Measurements from ENCODE around the gene RGSL1.

Gene RGSL1

GRCh38 chr1:182588500-182589396, 138.8 kb downstream of the RGSL1 start, which contains the start of gene RNASEL:
RNASEL (minus strand) TSS chr1:182589256; CDS start chr1:182586806, 2,450 bp downstream.
- peak in 1 of 2 donors; percentile 54 for DNase-seq (ENCODE audit: low read depth in 2 of 2)

GRCh38 chr1:182589520-182589919, 139.6 kb downstream of the RGSL1 start:
- no peak for DNase-seq (ENCODE audit: low read depth in 2 of 2)

- no peak for DNase-seq (ENCODE audit: low read depth in 2 of 2)
Measured at GRCh38 chr1:182589931-182590330, 140.0 kb downstream of the RGSL1 start.

GRCh38 chr1:182595641-182596240, 145.8 kb downstream of the RGSL1 start:
- DNase-seq (ENCODE audit: low read depth in 2 of 2) = peak; percentile 56 to 67

GRCh38 chr1:182596934-182597333, 147.0 kb downstream of the RGSL1 start:
- no peak for DNase-seq (ENCODE audit: low read depth in 2 of 2)

- DNase-seq (ENCODE audit: low read depth in 2 of 2) = no peak
Measured at GRCh38 chr1:182598296-182598695, 148.3 kb downstream of the RGSL1 start.

GRCh38 chr1:182599339-182599738, 149.4 kb downstream of the RGSL1 start:
- DNase-seq (ENCODE audit: low read depth in 2 of 2) = no peak

GRCh38 chr1:182600036-182600713, 150.2 kb downstream of the RGSL1 start:
- DNase-seq (ENCODE audit: low read depth in 2 of 2) = no peak

GRCh38 chr1:182600745-182601415, 150.9 kb downstream of the RGSL1 start:
- no peak for DNase-seq (ENCODE audit: low read depth in 2 of 2)

- no peak for DNase-seq (ENCODE audit: low read depth in 2 of 2)
Measured at GRCh38 chr1:182601416-182601786, 151.5 kb downstream of the RGSL1 start.

- DNase-seq (ENCODE audit: low read depth in 2 of 2) = no peak
Measured at GRCh38 chr1:182601913-182602312, 152.0 kb downstream of the RGSL1 start.

GRCh38 chr1:182602935-182603645, 153.1 kb downstream of the RGSL1 start:
- DNase-seq (ENCODE audit: low read depth in 2 of 2) = no peak

- DNase-seq (ENCODE audit: low read depth in 2 of 2) = no peak
Measured at GRCh38 chr1:182603646-182604174, 153.8 kb downstream of the RGSL1 start.

GRCh38 chr1:182604175-182605164, 154.5 kb downstream of the RGSL1 start, which contains the start of gene RGS16:
RGS16 (minus strand) TSS chr1:182604389; CDS start chr1:182604259, 130 bp downstream.
- DNase-seq (ENCODE audit: low read depth in 2 of 2) = peak; percentile 89 to 96

- DNase-seq (ENCODE audit: low read depth in 2 of 2) = no peak
Measured at GRCh38 chr1:182607566-182607965, 157.6 kb downstream of the RGSL1 start.

GRCh38 chr1:182608236-182608635, 158.3 kb downstream of the RGSL1 start:
- DNase-seq (ENCODE audit: low read depth in 2 of 2) = no peak

- no peak for DNase-seq (ENCODE audit: low read depth in 2 of 2)
Measured at GRCh38 chr1:182608845-182609610, 159.1 kb downstream of the RGSL1 start.

All from stimulated activated CD4-positive, alpha-beta T cell treated with anti-CD3 and anti-CD28 coated beads, Interleukin-4, amount 100 ng/mL, for 48 hours (primary cell).